ENCODE results near the gene PDK3.

PDK3 gene

DNA sequence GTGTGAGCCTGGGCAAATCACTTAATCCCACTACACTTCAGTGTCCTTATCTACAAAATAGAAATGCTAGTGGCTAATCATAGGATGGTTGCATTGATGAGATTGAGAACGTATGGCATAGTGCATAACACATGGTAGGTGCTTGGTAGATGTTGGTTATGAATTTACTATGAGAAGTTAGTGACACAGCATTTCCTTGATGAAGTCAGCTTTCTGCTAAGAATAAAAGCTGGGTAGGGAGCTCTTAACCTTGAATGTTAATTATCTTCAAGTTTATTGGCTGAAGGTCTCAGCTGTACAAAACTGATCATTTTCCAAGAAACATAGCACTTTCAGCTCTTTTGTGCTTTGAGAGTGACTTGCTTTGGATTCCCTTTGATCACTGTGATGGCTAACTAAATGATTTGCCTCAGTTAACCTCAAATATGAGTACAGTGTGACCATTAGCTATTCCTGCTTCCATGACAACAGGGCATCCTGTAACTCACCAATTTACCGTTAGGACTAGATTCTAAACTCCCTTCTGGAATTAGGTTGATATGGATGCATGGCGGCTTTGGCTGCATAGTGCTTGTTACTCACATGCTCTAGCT, 17.8 kb downstream of the PDK3 start:
- H3K27me3 ChIP-seq (replicated peaks) = no peaks in the 10 kb centered on the region
- H3K36me3 ChIP-seq (replicated peaks) = no peaks in the 10 kb centered on the region
- no peak overlapping the region for H3K4me3 ChIP-seq (ENCODE audit: low read depth, low read length)
- H3K27ac ChIP-seq = no peak overlapping the region
- no peak for DNase-seq
- TF ChIP-seq, protein P1, sequence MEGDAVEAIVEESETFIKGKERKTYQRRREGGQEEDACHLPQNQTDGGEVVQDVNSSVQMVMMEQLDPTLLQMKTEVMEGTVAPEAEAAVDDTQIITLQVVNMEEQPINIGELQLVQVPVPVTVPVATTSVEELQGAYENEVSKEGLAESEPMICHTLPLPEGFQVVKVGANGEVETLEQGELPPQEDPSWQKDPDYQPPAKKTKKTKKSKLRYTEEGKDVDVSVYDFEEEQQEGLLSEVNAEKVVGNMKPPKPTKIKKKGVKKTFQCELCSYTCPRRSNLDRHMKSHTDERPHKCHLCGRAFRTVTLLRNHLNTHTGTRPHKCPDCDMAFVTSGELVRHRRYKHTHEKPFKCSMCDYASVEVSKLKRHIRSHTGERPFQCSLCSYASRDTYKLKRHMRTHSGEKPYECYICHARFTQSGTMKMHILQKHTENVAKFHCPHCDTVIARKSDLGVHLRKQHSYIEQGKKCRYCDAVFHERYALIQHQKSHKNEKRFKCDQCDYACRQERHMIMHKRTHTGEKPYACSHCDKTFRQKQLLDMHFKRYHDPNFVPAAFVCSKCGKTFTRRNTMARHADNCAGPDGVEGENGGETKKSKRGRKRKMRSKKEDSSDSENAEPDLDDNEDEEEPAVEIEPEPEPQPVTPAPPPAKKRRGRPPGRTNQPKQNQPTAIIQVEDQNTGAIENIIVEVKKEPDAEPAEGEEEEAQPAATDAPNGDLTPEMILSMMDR (IDR thresholded peaks at IDR 0.05; ENCODE audit: low read depth, low read length, missing control alignments) = no peak
- in situ Hi-C loops (cut with HindIII; ENCODE audit: low pct_ligation_motif_present, low sequenced_read_pairs) = no loop called here

DNA sequence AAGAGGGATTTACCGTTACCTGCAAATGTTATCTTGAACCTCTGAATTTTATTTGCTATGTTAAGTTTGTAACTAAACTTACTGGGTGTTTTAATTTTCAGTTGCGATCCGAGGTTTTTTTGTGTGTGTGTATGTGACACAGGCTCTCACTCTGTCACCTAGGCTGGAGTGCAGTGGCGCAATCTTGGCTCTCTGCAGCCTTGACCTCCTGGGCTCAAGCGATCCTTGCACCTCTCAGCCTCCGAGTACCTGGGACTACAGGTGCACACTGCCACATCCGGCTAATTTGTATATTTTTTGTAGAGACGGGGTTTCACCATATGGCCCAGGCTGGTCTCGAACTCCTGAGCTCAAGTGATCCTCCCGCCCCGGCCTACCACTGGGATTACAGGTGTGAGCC, 18.5 kb downstream of the PDK3 start:
- H3K27me3 ChIP-seq (replicated peaks) = no peaks in the 10 kb centered on the region
- no peak for DNase-seq
- no peak overlapping the region for H3K4me3 ChIP-seq (ENCODE audit: low read depth, low read length)
- no peaks in the 10 kb centered on the region for H3K36me3 ChIP-seq (replicated peaks)
- TF ChIP-seq, protein P1 (IDR thresholded peaks at IDR 0.05; ENCODE audit: low read depth, low read length, missing control alignments) = no peak
- in situ Hi-C loops (cut with HindIII; ENCODE audit: low pct_ligation_motif_present, low sequenced_read_pairs) = no loop called here
- H3K27ac ChIP-seq = no peak overlapping the region

DNA sequence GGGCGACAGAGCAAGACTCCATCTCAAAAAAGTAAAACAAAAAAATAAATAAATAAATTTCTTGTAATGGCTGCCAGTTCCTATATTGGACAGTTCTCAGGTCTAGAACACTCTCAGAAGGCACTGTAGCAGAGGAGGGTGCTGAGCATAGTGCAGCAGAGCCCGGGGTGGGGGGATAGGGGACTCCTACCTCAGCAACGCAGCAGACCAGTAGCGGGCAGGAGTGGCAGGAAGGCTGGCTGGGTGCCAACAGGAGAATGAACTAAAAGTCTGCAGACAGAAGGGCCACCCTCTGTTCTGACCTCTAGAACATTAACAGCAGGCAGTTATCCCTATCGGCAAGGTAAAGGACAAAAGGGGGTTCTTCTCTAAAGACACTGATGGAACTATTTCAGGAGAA, 20.2 kb downstream of the PDK3 start:
- DNase-seq = no peak
- H3K27me3 ChIP-seq (replicated peaks) = no peaks in the 10 kb centered on the region
- no peak overlapping the region for H3K4me3 ChIP-seq (ENCODE audit: low read depth, low read length)
- in situ Hi-C loops (cut with HindIII; ENCODE audit: low pct_ligation_motif_present, low sequenced_read_pairs) = no loop called here
- TF ChIP-seq, protein P1 (IDR thresholded peaks at IDR 0.05; ENCODE audit: low read depth, low read length, missing control alignments) = no peak
- no peaks in the 10 kb centered on the region for H3K36me3 ChIP-seq (replicated peaks)
- H3K27ac ChIP-seq = no peak overlapping the region

DNA sequence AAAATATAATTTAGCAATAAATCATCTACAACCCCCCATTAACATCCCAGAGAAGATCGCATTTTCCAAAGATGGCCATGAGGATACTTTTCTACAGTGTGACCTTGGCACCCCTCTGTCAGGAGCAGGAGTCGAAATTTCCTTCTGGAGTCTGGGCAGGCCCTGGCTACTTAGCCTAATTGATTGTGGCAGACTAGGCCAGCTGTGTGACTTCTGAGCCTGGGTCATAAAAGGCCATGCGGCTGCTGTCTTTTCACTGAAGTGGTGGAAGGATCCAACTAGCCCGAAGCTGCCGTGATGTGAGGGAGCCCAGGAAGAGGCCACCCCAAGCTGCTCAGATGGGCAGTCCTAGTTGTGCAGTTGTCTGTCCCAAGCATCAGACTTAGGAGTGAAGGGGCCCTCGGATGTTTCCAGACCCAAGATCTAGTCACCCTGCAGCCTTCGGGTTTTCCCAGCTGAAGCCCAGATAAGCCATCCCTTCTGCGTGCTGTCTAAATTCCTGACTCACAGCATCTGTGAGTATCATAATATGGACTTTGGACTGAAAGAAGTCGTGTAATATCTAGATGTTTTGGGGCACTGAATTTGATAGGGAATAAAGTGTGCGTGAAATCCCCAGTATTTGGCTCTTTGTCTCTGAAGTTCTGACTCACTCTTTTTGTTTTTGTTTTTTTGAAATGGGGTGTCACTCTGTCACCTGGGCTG, 21.0 kb downstream of the PDK3 start:
- Histone ChIP-seq H3K27ac (no peak overlapping the region), H3K27me3 (replicated peaks) (no peaks in the 10 kb centered on the region), H3K36me3 (replicated peaks) (no peaks in the 10 kb centered on the region), H3K4me3 (ENCODE audit: low read depth, low read length) (no peak overlapping the region)
- in situ Hi-C loops (cut with HindIII; ENCODE audit: low pct_ligation_motif_present, low sequenced_read_pairs) = no loop called here
- DNase-seq = no peak
- TF ChIP-seq, protein P1 (IDR thresholded peaks at IDR 0.05; ENCODE audit: low read depth, low read length, missing control alignments) = no peak

DNA sequence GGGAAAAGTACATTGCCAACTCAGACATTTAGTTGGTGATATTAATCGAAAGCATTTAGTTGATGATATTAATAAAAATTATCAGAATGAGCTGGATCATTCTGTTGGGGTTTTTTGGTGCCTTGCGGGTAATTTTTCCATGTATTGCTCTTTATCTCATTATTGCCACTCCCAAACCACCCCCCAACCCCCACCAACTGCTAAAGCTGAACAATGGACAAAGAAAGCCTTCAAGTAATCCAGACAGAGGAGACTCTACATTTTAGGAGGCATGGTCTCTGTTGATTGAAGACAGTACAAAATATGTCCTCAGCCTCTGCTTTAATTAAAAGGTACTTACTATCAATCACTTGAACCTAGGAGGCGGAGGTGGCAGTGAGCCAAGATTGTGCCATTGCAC, 22.5 kb downstream of the PDK3 start:
- Histone ChIP-seq H3K27me3 (replicated peaks) (no peaks in the 10 kb centered on the region), H3K36me3 (replicated peaks) (no peaks in the 10 kb centered on the region), H3K4me3 (ENCODE audit: low read depth, low read length) (no peak overlapping the region), H3K27ac (no peak overlapping the region)
- DNase-seq = no peak
- in situ Hi-C loops (cut with HindIII; ENCODE audit: low pct_ligation_motif_present, low sequenced_read_pairs) = no loop called here
- TF ChIP-seq, protein P1 (IDR thresholded peaks at IDR 0.05; ENCODE audit: low read depth, low read length, missing control alignments) = no peak

DNA sequence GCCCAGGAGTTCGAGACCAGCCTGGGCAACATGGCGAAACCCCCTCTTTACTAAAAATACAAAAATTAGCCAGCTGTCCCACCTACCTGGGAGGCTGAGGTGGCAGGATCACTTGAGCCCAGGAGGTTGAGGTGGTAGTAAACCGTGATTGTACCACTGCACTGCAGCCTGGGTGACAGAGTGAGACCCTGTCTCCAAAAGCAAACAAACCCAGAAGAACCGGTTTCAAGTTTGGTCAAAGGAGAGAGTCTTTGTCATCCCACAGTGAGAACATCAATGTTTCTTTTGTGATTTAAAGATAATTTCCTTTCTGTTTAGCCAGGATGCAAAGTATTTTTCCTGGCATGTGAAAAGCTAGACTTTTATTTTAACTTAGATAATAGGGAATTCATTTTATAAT, 26.7 kb downstream of the PDK3 start:
- in situ Hi-C loops (cut with HindIII; ENCODE audit: low pct_ligation_motif_present, low sequenced_read_pairs) = no loop called here
- H3K27me3 ChIP-seq (replicated peaks) = no peaks in the 10 kb centered on the region
- H3K4me3 ChIP-seq (ENCODE audit: low read depth, low read length) = no peak overlapping the region
- H3K36me3 ChIP-seq (replicated peaks) = no peaks in the 10 kb centered on the region
- H3K27ac ChIP-seq = no peak overlapping the region
- TF ChIP-seq, protein P1 (IDR thresholded peaks at IDR 0.05; ENCODE audit: low read depth, low read length, missing control alignments) = no peak
- no peak for DNase-seq

Measured in brain microvascular endothelial cell (primary cell).